Measurements from ENCODE around the gene KCTD19.

KCTD19 gene

DNA sequence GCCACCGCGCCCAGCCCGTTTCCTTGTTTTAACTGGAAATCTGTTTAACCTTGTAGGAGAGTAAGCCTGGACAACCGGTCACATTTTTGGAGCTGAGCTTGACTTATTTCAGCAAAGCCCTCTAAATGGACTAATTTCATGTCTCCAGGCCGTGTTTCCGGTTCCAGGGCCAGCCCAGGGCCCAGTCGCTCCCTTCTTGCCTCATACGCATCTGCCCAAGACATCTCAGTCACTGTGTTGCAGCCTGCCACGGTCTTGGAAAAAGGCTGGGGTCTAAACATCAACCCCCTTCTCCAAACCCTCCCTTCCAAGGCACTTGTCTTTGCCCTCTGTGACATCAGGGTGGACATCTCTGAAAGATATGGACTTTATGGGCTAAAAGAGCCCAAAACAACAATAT is 28.3 kb downstream of the KCTD19 start:
- DNase-seq (ENCODE audit: low read depth in 2 of 2), result no peak
- TF ChIP-seq, protein P1, sequence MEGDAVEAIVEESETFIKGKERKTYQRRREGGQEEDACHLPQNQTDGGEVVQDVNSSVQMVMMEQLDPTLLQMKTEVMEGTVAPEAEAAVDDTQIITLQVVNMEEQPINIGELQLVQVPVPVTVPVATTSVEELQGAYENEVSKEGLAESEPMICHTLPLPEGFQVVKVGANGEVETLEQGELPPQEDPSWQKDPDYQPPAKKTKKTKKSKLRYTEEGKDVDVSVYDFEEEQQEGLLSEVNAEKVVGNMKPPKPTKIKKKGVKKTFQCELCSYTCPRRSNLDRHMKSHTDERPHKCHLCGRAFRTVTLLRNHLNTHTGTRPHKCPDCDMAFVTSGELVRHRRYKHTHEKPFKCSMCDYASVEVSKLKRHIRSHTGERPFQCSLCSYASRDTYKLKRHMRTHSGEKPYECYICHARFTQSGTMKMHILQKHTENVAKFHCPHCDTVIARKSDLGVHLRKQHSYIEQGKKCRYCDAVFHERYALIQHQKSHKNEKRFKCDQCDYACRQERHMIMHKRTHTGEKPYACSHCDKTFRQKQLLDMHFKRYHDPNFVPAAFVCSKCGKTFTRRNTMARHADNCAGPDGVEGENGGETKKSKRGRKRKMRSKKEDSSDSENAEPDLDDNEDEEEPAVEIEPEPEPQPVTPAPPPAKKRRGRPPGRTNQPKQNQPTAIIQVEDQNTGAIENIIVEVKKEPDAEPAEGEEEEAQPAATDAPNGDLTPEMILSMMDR (IDR thresholded peaks at IDR 0.05; ENCODE audit: low read depth, low read length), result no peak
- H3K4me3 ChIP-seq (replicated peaks in 1 of 2; ENCODE audit: low read depth in 2 of 2, low read length in 2 of 2), result no peak overlapping the region

DNA sequence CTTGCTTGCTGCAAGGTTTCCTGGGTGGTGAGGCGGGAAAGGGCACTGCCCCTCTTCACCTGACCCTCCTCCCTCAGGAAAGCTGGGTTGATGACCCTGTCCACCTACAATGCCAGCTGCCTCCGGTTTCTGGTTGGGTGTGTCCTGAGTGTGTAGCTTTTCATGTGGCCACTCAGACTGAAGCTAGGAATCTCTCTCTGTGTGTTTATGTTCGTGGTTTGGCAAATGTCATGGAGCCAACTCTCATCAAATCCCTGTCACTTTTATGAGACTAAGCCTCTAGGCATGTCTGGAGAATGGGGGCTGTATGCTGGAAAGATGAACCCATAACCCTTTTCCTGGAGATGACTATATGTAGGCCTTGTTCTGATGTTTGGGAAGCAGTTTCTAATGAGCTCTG is 30.1 kb downstream of the KCTD19 start:
- peak; percentile 36 to 47 for DNase-seq (ENCODE audit: low read depth in 2 of 2)

DNA sequence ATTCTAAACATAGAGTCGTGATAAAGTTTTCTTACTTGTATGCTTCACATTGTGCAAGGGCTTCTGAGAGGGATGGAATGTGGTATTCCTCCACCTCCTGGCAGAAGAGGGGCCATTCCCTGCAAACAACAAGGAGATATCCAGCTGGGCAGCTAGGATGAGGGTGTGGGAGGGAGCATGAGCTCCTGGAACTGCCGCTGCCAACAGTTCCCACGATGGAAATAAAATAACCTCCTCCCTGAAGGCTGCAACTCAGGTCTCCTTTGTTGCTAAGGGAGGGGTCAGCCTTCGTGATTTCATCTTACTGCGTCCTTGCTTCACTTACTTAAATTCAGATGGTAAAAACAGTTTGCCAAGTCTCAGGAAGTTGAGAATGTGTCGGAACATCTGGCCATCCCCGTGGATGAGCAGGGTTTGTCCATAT is 31.6 kb downstream of the KCTD19 start:
- no peak overlapping the region for H3K4me3 ChIP-seq (replicated peaks in 1 of 2; ENCODE audit: low read depth in 2 of 2, low read length in 2 of 2)
- TF ChIP-seq, protein P1 (IDR thresholded peaks at IDR 0.05; ENCODE audit: low read depth, low read length), result no peak
- peak in 1 of 2 donors; percentile 75 for DNase-seq (ENCODE audit: low read depth in 2 of 2)

More for the DNA sequence above, 30.1 kb downstream of the KCTD19 start:
- no peak overlapping the region for H3K4me3 ChIP-seq (replicated peaks in 1 of 2; ENCODE audit: low read depth in 2 of 2, low read length in 2 of 2)
- TF ChIP-seq, protein P1 (IDR thresholded peaks at IDR 0.05; ENCODE audit: low read depth, low read length), result no peak

DNA sequence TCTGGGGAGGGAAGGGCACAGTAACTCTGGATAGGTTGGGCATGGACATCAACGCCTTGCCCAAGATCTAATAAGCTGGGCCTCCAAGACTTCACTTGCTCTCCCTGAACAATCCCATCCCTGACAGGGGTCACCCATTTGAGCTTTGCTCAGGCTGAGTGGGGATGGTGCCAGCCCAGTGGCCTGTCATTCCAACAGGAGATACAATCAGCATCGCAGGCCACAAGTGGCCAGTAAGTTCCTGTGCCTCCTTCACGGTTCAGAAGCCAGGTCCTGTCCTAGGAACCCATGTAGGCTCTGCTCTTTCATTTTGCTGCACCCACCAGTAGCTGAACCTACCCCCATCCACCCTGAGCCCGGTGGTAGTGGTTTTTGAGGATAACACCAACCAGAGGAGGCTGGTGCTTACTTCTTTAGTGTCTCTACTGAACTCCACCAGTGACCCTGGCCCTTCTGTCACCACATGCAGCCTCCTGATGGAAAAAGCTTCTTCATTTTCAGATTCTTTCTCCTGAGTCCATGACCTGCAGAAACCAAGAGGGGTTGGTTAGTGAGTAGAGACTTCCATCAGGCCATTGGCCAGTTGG is 32.3 kb downstream of the KCTD19 start:
- DNase-seq (ENCODE audit: low read depth in 2 of 2), result no peak
- no peak overlapping the region for H3K4me3 ChIP-seq (replicated peaks in 1 of 2; ENCODE audit: low read depth in 2 of 2, low read length in 2 of 2)
- TF ChIP-seq, protein P1 (IDR thresholded peaks at IDR 0.05; ENCODE audit: low read depth, low read length), result no peak

DNA sequence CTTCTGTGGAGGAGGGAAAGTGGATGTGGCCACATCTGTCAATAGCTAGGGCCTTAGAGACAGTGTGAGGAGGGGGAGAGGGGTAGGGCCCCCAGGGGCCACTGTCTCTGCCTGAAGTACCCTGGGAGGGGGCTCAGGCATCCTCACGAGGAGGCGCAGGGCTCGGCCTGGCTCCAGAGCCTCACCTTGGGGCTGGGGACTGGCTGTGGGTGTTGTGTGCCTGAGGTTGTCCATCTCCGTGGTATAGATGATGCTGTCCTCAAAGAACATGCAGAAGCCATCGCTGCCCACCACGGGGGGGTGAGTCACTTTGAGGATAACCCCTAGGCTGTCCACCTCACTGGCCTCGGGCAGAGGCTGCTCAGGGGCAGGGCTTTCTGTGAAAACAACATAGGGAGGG is 35.1 kb downstream of the KCTD19 start:
- H3K4me3 ChIP-seq (replicated peaks in 1 of 2; ENCODE audit: low read depth in 2 of 2, low read length in 2 of 2), result no peak overlapping the region
- no peak for DNase-seq (ENCODE audit: low read depth in 2 of 2)
- TF ChIP-seq, protein P1 (IDR thresholded peaks at IDR 0.05; ENCODE audit: low read depth, low read length), result no peak

DNA sequence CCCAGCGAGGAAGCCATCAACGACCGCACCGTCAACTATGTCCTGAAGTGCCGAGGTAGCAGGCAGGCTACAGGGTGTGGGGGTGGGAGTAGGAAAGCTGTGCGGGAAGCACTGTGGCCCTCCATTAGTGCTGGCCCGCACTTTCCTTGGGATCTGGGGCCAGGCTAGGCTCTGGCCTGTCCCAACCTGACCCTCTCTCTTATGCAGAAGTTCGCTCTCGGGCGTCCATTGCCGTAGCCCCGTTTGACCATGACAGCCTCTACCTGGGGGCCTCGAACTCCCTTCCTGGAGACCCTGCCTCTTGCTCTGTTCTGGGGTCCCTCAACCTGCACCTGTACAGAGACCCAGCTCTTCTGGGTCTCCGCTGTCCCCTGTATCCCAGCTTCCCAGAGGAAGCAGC is 38.6 kb downstream of the KCTD19 start:
- no peak overlapping the region for H3K4me3 ChIP-seq (replicated peaks in 1 of 2; ENCODE audit: low read depth in 2 of 2, low read length in 2 of 2)
- TF ChIP-seq, protein P1 (IDR thresholded peaks at IDR 0.05; ENCODE audit: low read depth, low read length), result no peak

More for the DNA sequence above, 38.6 kb downstream of the KCTD19 start:
- no peak for DNase-seq (ENCODE audit: low read depth in 2 of 2)
